ENCODE measurements around the gene WDR45B.

The WDR45B gene

GRCh38 chr17:82600731-82601446 lies 47.4 kb downstream of the WDR45B start (continued):
- TF ChIP-seq TSHZ2 (CRISPR knock-in tag; IDR thresholded peaks at IDR 0.05) = no peak

GRCh38 chr17:82599674-82600661 lies 48.3 kb downstream of the WDR45B start:
- no peak for ATAC-seq
- no peak for TF ChIP-seq ISL1 (CRISPR knock-in tag; IDR thresholded peaks at IDR 0.05)
- no peak for TF ChIP-seq ZFP30 (CRISPR knock-in tag; IDR thresholded peaks at IDR 0.05)
- TF ChIP-seq CSRNP3 (CRISPR knock-in tag; IDR thresholded peaks at IDR 0.05) = no peak
- no peak for TF ChIP-seq ARNTL (CRISPR knock-in tag; IDR thresholded peaks at IDR 0.05; ENCODE audit: borderline replicate concordance, low read depth)
- TF ChIP-seq CREB5 (CRISPR knock-in tag; IDR thresholded peaks at IDR 0.05; ENCODE audit: low read depth) = no peak
- TF ChIP-seq OSR1 (CRISPR knock-in tag; IDR thresholded peaks at IDR 0.05) = no peak
- no peak for TF ChIP-seq BACH2 (CRISPR knock-in tag; IDR thresholded peaks at IDR 0.05; ENCODE audit: borderline replicate concordance)
- no peak for TF ChIP-seq SNAI2 (CRISPR knock-in tag; IDR thresholded peaks at IDR 0.05)
- no peak for TF ChIP-seq TOX (CRISPR knock-in tag; IDR thresholded peaks at IDR 0.05; ENCODE audit: borderline replicate concordance)

GRCh38 chr17:82598256-82599119 lies 49.8 kb downstream of the WDR45B start:
- TF ChIP-seq ZC3H10 (CRISPR knock-in tag; IDR thresholded peaks at IDR 0.05) (no peak), ZNF8 (CRISPR knock-in tag; IDR thresholded peaks at IDR 0.05) (no peak), ESRRG (CRISPR knock-in tag; IDR thresholded peaks at IDR 0.05) (no peak), TOX (CRISPR knock-in tag; IDR thresholded peaks at IDR 0.05; ENCODE audit: borderline replicate concordance) (no peak), ZNF70 (CRISPR knock-in tag; IDR thresholded peaks at IDR 0.05) (no peak)
- ATAC-seq = peak; percentile 18

GRCh38 chr17:82596837-82597672 lies 51.2 kb downstream of the WDR45B start:
- TF ChIP-seq ZNF70 (CRISPR knock-in tag; IDR thresholded peaks at IDR 0.05) (no peak), CSRNP3 (CRISPR knock-in tag; IDR thresholded peaks at IDR 0.05) (no peak), ZFP3 (CRISPR knock-in tag; IDR thresholded peaks at IDR 0.05) (no peak), ESRRG (CRISPR knock-in tag; IDR thresholded peaks at IDR 0.05) (no peak), ZFP30 (CRISPR knock-in tag; IDR thresholded peaks at IDR 0.05) (no peak), TCF4 (CRISPR knock-in tag; IDR thresholded peaks at IDR 0.05; ENCODE audit: borderline replicate concordance) (no peak), TOX (CRISPR knock-in tag; IDR thresholded peaks at IDR 0.05; ENCODE audit: borderline replicate concordance) (no peak), SNAI2 (CRISPR knock-in tag; IDR thresholded peaks at IDR 0.05) (no peak), GLIS3 (CRISPR knock-in tag; IDR thresholded peaks at IDR 0.05) (no peak), ZC3H10 (CRISPR knock-in tag; IDR thresholded peaks at IDR 0.05) (no peak), CSDC2 (CRISPR knock-in tag; IDR thresholded peaks at IDR 0.05) (no peak), ZNF8 (CRISPR knock-in tag; IDR thresholded peaks at IDR 0.05) (no peak), CREB5 (CRISPR knock-in tag; IDR thresholded peaks at IDR 0.05; ENCODE audit: low read depth) (no peak)
- no peak for ATAC-seq
